ENCODE results near the gene SNX9.

SNX9 gene

GRCh38 chr6:157974341-157974894, 151.4 kb downstream of the SNX9 start:
- no peak for TF ChIP-seq CTCF (IDR thresholded peaks at IDR 0.05; ENCODE audit: low read depth, low read length)
- DNase-seq (ENCODE audit: extremely low read depth, low read depth), result no peak

- no peak for TF ChIP-seq CTCF (IDR thresholded peaks at IDR 0.05; ENCODE audit: low read depth, low read length)
- DNase-seq (ENCODE audit: extremely low read depth, low read depth), result no peak
Observed at GRCh38 chr6:157974967-157975366, 151.9 kb downstream of the SNX9 start.

- no peak for TF ChIP-seq CTCF (IDR thresholded peaks at IDR 0.05; ENCODE audit: low read depth, low read length)
- DNase-seq (ENCODE audit: extremely low read depth, low read depth), result no peak
Observed at GRCh38 chr6:157975456-157975855, 152.4 kb downstream of the SNX9 start.

GRCh38 chr6:157976345-157977175, 153.5 kb downstream of the SNX9 start:
- TF ChIP-seq CTCF (IDR thresholded peaks at IDR 0.05; ENCODE audit: low read depth, low read length), result no peak
- DNase-seq (ENCODE audit: extremely low read depth, low read depth), result no peak

- TF ChIP-seq CTCF (IDR thresholded peaks at IDR 0.05; ENCODE audit: low read depth, low read length), result no peak
- DNase-seq (ENCODE audit: extremely low read depth, low read depth), result no peak
Observed at GRCh38 chr6:157977176-157977804, 154.2 kb downstream of the SNX9 start.

- DNase-seq (ENCODE audit: extremely low read depth, low read depth), result no peak
- TF ChIP-seq CTCF (IDR thresholded peaks at IDR 0.05; ENCODE audit: low read depth, low read length), result no peak
Observed at GRCh38 chr6:157978021-157978783, 155.2 kb downstream of the SNX9 start.

Data from AG09319 (cell line).